Ishikawa (cell line): ENCODE data around the gene ADAM10.

Source experiments
- CEBPB ChIP-seq: IDR thresholded peaks from 2 replicates; pipeline ENCODE4 v1.6.1; 2012
- CREB1 ChIP-seq: IDR thresholded peaks from 2 replicates; pipeline ENCODE4 v1.6.1; 2012; ENCODE audit warnings: low read depth
- EGR1 ChIP-seq: IDR thresholded peaks from 2 replicates; pipeline ENCODE4 v1.6.1; 2012
- EP300 ChIP-seq: IDR thresholded peaks from 2 replicates; pipeline ENCODE4 v1.6.1; 2012; ENCODE audit warnings: borderline replicate concordance
- FOXM1 ChIP-seq: IDR thresholded peaks from 2 replicates; pipeline ENCODE4 v1.6.1; 2012; ENCODE audit warnings: low read depth, borderline replicate concordance
- NFIC ChIP-seq: IDR thresholded peaks from 2 replicates; pipeline ENCODE4 v1.6.1; 2012
- RAD21 ChIP-seq: IDR thresholded peaks from 2 replicates; pipeline ENCODE4 v1.6.1; 2012; ENCODE audit warnings: low read depth
- TAF1 ChIP-seq: IDR thresholded peaks from 2 replicates; pipeline ENCODE4 v1.6.1; 2012; ENCODE audit warnings: low read depth, mild to moderate bottlenecking
- TCF12 ChIP-seq: IDR thresholded peaks from 2 replicates; pipeline ENCODE4 v1.6.1; 2012; ENCODE audit warnings: low read depth
- TEAD4 ChIP-seq: IDR thresholded peaks from 2 replicates; pipeline ENCODE4 v1.6.1; 2012
- YY1 ChIP-seq: IDR thresholded peaks from 2 replicates; pipeline ENCODE4 v1.6.1; 2012; ENCODE audit warnings: low read depth
- ZBTB7A ChIP-seq: IDR thresholded peaks from 2 replicates; pipeline ENCODE4 v1.6.1; 2012; ENCODE audit warnings: low read depth
- TF ChIP-seq, protein P1 (sequence below): IDR thresholded peaks from 2 replicates; pipeline ENCODE4 v1.6.1; 2012; ENCODE audit warnings: low read depth, mild to moderate bottlenecking
- TF ChIP-seq, protein P2 (sequence below): IDR thresholded peaks from 2 replicates; pipeline ENCODE4 v1.6.1; 2012
- TF ChIP-seq, protein P3 (sequence below): IDR thresholded peaks from 2 replicates; pipeline ENCODE4 v1.6.1; 2012

The ADAM10 gene

DNA sequence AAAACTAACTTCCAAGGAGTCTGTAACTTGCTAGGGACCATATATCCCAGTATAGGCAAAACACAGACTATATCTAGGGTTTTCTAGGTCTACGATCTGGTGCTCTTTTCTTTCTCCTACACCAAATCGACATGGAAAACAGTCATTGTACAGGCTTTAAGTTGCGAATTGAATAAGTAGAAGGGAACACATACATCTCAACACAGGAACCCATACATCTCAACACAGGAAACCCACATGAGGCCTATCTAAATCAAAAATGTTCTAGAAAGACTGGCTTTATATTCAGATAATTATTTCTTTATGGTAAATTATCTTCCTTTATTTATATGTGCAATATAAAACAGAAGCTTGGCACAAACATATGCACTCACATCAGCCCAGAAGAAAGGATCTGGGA lies 126.6 kb downstream of the ADAM10 start:
- TF ChIP-seq, protein P1, sequence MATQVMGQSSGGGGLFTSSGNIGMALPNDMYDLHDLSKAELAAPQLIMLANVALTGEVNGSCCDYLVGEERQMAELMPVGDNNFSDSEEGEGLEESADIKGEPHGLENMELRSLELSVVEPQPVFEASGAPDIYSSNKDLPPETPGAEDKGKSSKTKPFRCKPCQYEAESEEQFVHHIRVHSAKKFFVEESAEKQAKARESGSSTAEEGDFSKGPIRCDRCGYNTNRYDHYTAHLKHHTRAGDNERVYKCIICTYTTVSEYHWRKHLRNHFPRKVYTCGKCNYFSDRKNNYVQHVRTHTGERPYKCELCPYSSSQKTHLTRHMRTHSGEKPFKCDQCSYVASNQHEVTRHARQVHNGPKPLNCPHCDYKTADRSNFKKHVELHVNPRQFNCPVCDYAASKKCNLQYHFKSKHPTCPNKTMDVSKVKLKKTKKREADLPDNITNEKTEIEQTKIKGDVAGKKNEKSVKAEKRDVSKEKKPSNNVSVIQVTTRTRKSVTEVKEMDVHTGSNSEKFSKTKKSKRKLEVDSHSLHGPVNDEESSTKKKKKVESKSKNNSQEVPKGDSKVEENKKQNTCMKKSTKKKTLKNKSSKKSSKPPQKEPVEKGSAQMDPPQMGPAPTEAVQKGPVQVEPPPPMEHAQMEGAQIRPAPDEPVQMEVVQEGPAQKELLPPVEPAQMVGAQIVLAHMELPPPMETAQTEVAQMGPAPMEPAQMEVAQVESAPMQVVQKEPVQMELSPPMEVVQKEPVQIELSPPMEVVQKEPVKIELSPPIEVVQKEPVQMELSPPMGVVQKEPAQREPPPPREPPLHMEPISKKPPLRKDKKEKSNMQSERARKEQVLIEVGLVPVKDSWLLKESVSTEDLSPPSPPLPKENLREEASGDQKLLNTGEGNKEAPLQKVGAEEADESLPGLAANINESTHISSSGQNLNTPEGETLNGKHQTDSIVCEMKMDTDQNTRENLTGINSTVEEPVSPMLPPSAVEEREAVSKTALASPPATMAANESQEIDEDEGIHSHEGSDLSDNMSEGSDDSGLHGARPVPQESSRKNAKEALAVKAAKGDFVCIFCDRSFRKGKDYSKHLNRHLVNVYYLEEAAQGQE, result no peak
- TF ChIP-seq EGR1 (no peak), CEBPB (no peak), CREB1 (no peak), NFIC (no peak), RAD21 (no peak), FOXM1 (no peak), ZBTB7A (no peak), EP300 (no peak), TAF1 (no peak), TCF12 (no peak), YY1 (no peak), TEAD4 (no peak)
- TF ChIP-seq, protein P2, sequence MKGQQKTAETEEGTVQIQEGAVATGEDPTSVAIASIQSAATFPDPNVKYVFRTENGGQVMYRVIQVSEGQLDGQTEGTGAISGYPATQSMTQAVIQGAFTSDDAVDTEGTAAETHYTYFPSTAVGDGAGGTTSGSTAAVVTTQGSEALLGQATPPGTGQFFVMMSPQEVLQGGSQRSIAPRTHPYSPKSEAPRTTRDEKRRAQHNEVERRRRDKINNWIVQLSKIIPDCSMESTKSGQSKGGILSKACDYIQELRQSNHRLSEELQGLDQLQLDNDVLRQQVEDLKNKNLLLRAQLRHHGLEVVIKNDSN, result no peak
- TF ChIP-seq, protein P3, sequence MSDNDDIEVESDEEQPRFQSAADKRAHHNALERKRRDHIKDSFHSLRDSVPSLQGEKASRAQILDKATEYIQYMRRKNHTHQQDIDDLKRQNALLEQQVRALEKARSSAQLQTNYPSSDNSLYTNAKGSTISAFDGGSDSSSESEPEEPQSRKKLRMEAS, result no peak

DNA sequence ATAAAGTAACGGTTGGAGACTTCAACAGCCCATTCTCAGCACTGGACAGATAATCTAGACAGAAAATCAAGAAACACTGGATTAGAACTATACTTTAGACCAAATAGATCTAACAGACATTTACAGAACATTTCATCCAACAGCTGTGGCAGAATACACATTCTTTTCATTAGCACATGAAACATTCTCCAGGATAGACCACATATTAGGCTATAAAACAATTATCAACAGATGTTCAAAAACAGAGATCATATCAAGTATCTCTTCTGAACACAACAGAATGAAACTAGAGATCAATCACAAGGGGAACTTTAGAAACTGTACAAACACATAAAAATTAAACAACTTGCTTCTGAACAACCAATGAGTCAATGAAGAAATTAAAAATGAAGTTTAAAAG lies 133.3 kb downstream of the ADAM10 start:
- TF ChIP-seq, protein P2, result no peak
- TF ChIP-seq EGR1 (no peak), ZBTB7A (no peak), EP300 (no peak), TEAD4 (no peak)
- TF ChIP-seq, protein P1, result no peak

DNA sequence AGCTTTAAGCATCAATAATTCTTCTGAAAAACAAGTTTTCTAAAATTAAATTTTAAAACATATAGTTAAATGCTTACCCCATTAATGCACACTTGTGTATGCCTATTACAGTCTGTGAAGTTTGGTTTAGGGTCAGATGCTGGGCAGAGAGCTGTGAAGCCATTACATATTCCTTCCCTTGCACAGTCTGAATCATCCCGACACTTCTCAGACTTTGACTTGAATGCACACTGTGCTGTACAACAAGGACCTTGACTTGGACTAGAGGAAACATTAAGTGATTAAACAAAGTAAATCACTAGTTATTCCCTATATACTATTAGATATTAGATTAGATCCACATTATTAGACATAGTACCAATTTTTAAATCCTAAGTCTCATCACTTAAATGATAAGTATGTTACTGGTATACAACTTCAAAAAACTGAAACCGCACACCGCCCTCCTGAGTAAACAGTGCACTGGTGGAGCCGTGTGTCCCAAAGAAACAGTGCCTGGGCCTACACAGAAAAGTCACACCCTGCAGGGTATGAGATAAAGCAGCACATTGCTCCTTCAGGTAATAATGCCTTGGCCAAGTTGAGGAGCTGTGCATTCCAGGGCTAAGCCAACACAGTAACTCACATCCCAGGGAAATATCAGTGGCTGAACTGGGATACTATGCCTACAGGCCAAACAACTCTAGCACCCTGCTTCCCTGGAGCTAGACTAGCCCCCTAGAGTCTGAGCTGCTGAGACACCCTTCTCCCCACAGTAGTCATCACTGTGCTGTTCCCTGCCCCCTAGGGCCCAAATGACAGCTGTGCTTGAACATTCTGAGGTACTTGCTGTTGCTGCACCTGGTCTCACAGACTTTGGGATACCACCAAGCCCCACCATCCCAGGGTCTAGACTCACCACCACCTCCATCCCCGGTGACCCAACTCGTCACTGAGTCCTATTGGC lies 137.5 kb downstream of the ADAM10 start:
- TF ChIP-seq NFIC, result no peak
- TF ChIP-seq RAD21, result no peak
- TF ChIP-seq, protein P1, result no peak
- TF ChIP-seq TEAD4, result no peak
- TF ChIP-seq EGR1, result no peak
- no peak for TF ChIP-seq CREB1
- TF ChIP-seq, protein P3, result no peak
- no peak for TF ChIP-seq YY1
- TF ChIP-seq TAF1, result no peak
- no peak for TF ChIP-seq CEBPB
- no peak for TF ChIP-seq ZBTB7A
- no peak for TF ChIP-seq FOXM1
- TF ChIP-seq TCF12, result no peak
- TF ChIP-seq, protein P2, result no peak
- TF ChIP-seq EP300, result no peak

DNA sequence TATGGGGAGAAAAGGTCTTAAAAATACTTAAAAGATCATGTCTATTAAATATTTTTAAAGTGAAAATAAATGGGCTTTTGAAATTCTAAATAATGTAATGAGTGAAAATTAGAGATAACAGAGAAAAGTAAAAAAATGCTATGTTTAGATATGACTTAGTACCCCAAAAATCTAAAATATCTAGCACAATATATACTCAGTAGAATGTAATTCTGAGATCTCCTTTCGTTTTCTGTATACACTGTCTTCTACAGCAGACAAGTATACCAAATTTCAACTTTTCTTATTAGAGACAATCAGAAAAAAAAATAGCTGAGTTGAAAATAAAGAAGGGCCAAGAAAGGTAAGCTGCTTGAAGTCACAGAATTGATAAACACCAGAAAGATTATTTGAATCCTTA lies 140.8 kb downstream of the ADAM10 start:
- TF ChIP-seq, protein P3, result no peak
- TF ChIP-seq ZBTB7A (no peak), RAD21 (no peak)
